Neuronal stem cell (in vitro differentiated cells): ENCODE measurements around the gene DOCK3.

Experiments used
- DNase-seq: peaks from one replicate; pipeline ENCODE4 v3.0.0-alpha.2; 2013; ENCODE audit warnings: low spot score
- H2AFZ ChIP-seq: one replicate; pipeline ENCODE4 v1.6.1; 2013; ENCODE audit warnings: mild to moderate bottlenecking, low read length, inconsistent platforms
- H2AK5ac ChIP-seq: 2 replicates; pipeline ENCODE4 v1.6.1; 2013; ENCODE audit warnings: low read depth, mild to moderate bottlenecking, inconsistent platforms, low read length, moderate library complexity, mixed read lengths
- H2BK120ac ChIP-seq: 2 replicates; pipeline ENCODE4 v1.6.1; 2013; ENCODE audit warnings: low read depth, mild to moderate bottlenecking, inconsistent platforms, low read length, moderate library complexity, mixed read lengths
- H2BK12ac ChIP-seq: one replicate; pipeline ENCODE4 v1.6.1; 2013; ENCODE audit warnings: low read length, inconsistent platforms
- H2BK15ac ChIP-seq: 2 replicates; pipeline ENCODE4 v1.6.1; 2013; ENCODE audit warnings: mild to moderate bottlenecking, low read length, inconsistent platforms, mixed read lengths
- H2BK5ac ChIP-seq: one replicate; pipeline ENCODE4 v1.6.1; 2013; ENCODE audit warnings: inconsistent platforms, mild to moderate bottlenecking, low read length, moderate library complexity
- H3K14ac ChIP-seq: one replicate; pipeline ENCODE4 v1.6.1; 2013; ENCODE audit warnings: low read length, inconsistent platforms
- H3K18ac ChIP-seq: 2 replicates; pipeline ENCODE4 v1.6.1; 2013; ENCODE audit warnings: low read length, inconsistent platforms
- H3K23ac ChIP-seq: 2 replicates; pipeline ENCODE4 v1.6.1; 2013; ENCODE audit warnings: low read depth, mild to moderate bottlenecking, mixed read lengths, low read length, inconsistent platforms; ENCODE audit not compliant: poor library complexity
- H3K27ac ChIP-seq: replicated peaks from 3 replicates; pipeline ENCODE4 v1.5.1; 2013; ENCODE audit warnings: low read length, inconsistent platforms
- H3K27me3 ChIP-seq, 3 experiments: 2 replicates each; pipeline ENCODE4 v1.6.1; 2013; ENCODE audit warnings: low read length in 3 of 3, mild to moderate bottlenecking in 2 of 3, inconsistent platforms in 1 of 3, low read depth in 1 of 3, mixed read lengths in 1 of 3, moderate library complexity in 1 of 3; ENCODE audit not compliant: control insufficient read depth in 3 of 3, insufficient read depth in 3 of 3
- H3K36me3 ChIP-seq, 2 donors: replicated peaks in 1 of 2; 2 replicates each; pipeline ENCODE4 v1.6.1; 2013; ENCODE audit warnings: low read length in 2 of 2; ENCODE audit not compliant: control insufficient read depth in 2 of 2, insufficient read depth in 2 of 2
- H3K4ac ChIP-seq: 2 replicates; pipeline ENCODE4 v1.6.1; 2013; ENCODE audit warnings: inconsistent platforms, mild to moderate bottlenecking, low read length, moderate library complexity
- H3K4me1 ChIP-seq, 2 donors: 1 replicate in 1 of 2; 2 replicates in 1 of 2; pipeline ENCODE4 v1.6.1; 2013; ENCODE audit warnings: low read length in 2 of 2, low read depth in 1 of 2; ENCODE audit not compliant: control insufficient read depth in 2 of 2, insufficient read depth in 1 of 2
- H3K4me2 ChIP-seq: one replicate; pipeline ENCODE4 v1.6.1; 2013; ENCODE audit warnings: mild to moderate bottlenecking, low read length, inconsistent platforms; ENCODE audit not compliant: insufficient read depth, poor library complexity, severe bottlenecking
- H3K4me3 ChIP-seq, 2 donors: 2 replicates each; pipeline ENCODE4 v1.5.1; 2013; ENCODE audit warnings: low read length in 2 of 2, mild to moderate bottlenecking in 2 of 2, inconsistent platforms in 1 of 2, moderate library complexity in 1 of 2
- H3K79me1 ChIP-seq: one replicate; pipeline ENCODE4 v1.6.1; 2013; ENCODE audit warnings: low read depth, mild to moderate bottlenecking, inconsistent platforms, low read length, moderate library complexity
- H3K9ac ChIP-seq: one replicate; pipeline ENCODE4 v1.6.1; 2013; ENCODE audit warnings: mild to moderate bottlenecking, low read depth, low read length, inconsistent platforms; ENCODE audit not compliant: poor library complexity
- H3K9me3 ChIP-seq, 2 donors: replicated peaks in 1 of 2; 2 replicates each; pipeline versions ENCODE3 to v1.6.1; 2013; ENCODE audit warnings: low read length in 2 of 2, mild to moderate bottlenecking in 2 of 2, inconsistent platforms in 1 of 2, low read depth in 1 of 2, mixed read lengths in 1 of 2, moderate library complexity in 1 of 2; ENCODE audit not compliant: control insufficient read depth in 2 of 2, insufficient read depth in 1 of 2
- H4K8ac ChIP-seq: one replicate; pipeline ENCODE4 v1.6.1; 2013; ENCODE audit warnings: low read depth, mild to moderate bottlenecking, inconsistent platforms, low read length, moderate library complexity
- H4K91ac ChIP-seq: one replicate; pipeline ENCODE4 v1.6.1; 2013; ENCODE audit warnings: low read length, low read depth, mild to moderate bottlenecking, inconsistent platforms; ENCODE audit not compliant: poor library complexity
- WGBS, 2 donors: extraction: QIAGEN DNeasy Blood & Tissue Kit; methylation state at CpG; one replicate each; pipeline ENCODE4 v1.1.7; 2013; ENCODE audit warnings: missing lambda C conversion rate in 2 of 2, mixed read lengths in 1 of 2; ENCODE audit not compliant: insufficient read length in 2 of 2, insufficient replicate concordance in 1 of 2; ENCODE audit errors: extremely low coverage in 2 of 2; 5-methylcytosine and 5-hydroxymethylcytosine counted together

DOCK3 gene

GRCh38 chr3:51400166-51400565 lies 725.4 kb downstream of the DOCK3 start:
- no peak overlapping the region for H2AFZ ChIP-seq

DNA sequence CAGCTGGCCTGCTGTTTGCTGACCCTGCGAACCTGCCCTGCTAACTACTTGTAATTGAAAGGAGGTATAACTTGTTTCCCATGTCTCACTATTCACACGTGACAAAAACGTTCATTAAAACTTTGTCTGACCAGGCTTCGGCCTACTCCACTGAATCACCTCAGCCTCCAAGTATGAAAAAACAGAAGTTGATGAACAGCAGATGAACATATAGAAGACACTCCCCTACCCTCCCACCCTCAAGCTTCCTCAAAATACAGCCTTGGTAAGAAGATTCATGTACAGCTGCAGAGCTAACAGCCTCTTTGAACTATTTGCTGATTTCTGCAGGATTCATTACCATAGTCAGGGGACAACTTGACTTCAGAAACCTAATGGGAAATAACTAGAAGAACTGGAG lies 727.0 kb downstream of the DOCK3 start:
- H2BK12ac ChIP-seq = no peak overlapping the region
- no peaks in the 10 kb centered on the region for H3K4me1 ChIP-seq
- no peak overlapping the region for H3K14ac ChIP-seq
- no peak overlapping the region for H4K8ac ChIP-seq
- H2AK5ac ChIP-seq = no peak overlapping the region
- no peaks in the 10 kb centered on the region for H3K9me3 ChIP-seq
- no peak overlapping the region for H3K4me2 ChIP-seq
- no peak overlapping the region for H2BK5ac ChIP-seq
- no peak overlapping the region for H3K27ac ChIP-seq
- no peak overlapping the region for H2BK120ac ChIP-seq
- H3K4ac ChIP-seq = no peak overlapping the region
- DNase-seq = no peak
- no peak overlapping the region for H4K91ac ChIP-seq
- no peaks in the 10 kb centered on the region for H3K27me3 ChIP-seq
- H3K36me3 ChIP-seq = peaks cover 27 to 82% of the 10 kb centered on the region in 2 donors
- H3K23ac ChIP-seq = no peak overlapping the region
- no peak overlapping the region for H3K9ac ChIP-seq
- H3K79me1 ChIP-seq = no peaks in the 10 kb centered on the region
- no peak overlapping the region for H3K18ac ChIP-seq
- no peak overlapping the region for H2AFZ ChIP-seq
- WGBS, 2 donors = no CpG with 5 or more reads among the region's 4 CpGs
- no peak overlapping the region for H3K4me3 ChIP-seq
- no peak overlapping the region for H2BK15ac ChIP-seq

More at GRCh38 chr3:51400166-51400565, 725.4 kb downstream of the DOCK3 start:
- no CpG with 5 or more reads among the region's 4 CpGs for WGBS, 2 donors
- Histone ChIP-seq H3K27ac (no peak overlapping the region), H2AK5ac (no peak overlapping the region), H2BK15ac (no peak overlapping the region), H3K79me1 (no peaks in the 10 kb centered on the region), H3K18ac (no peak overlapping the region), H3K4ac (no peak overlapping the region), H3K9ac (no peak overlapping the region), H2BK120ac (no peak overlapping the region), H3K4me2 (no peak overlapping the region), H2BK12ac (no peak overlapping the region), H3K27me3 (no peaks in the 10 kb centered on the region), H3K36me3 (peaks cover 39 to 89% of the 10 kb centered on the region in 2 donors), H4K8ac (no peak overlapping the region), H3K9me3 (no peaks in the 10 kb centered on the region), H3K23ac (no peak overlapping the region), H4K91ac (no peak overlapping the region), H3K14ac (no peak overlapping the region), H3K4me1 (no peaks in the 10 kb centered on the region), H3K4me3 (no peak overlapping the region), H2BK5ac (no peak overlapping the region)
- no peak for DNase-seq

- H3K9me3 ChIP-seq = no peaks in the 10 kb centered on the region
- no peak overlapping the region for H3K23ac ChIP-seq
- H2AFZ ChIP-seq = no peak overlapping the region
- H3K79me1 ChIP-seq = no peaks in the 10 kb centered on the region
- no peaks in the 10 kb centered on the region for H3K4me1 ChIP-seq
- no peak overlapping the region for H2BK12ac ChIP-seq
- no peaks in the 10 kb centered on the region for H3K27me3 ChIP-seq
- H2BK5ac ChIP-seq = no peak overlapping the region
- H2BK120ac ChIP-seq = no peak overlapping the region
- H4K91ac ChIP-seq = no peak overlapping the region
- no peak overlapping the region for H3K4me2 ChIP-seq
- no peak overlapping the region for H2BK15ac ChIP-seq
- no peak overlapping the region for H4K8ac ChIP-seq
- DNase-seq = no peak
- H3K18ac ChIP-seq = no peak overlapping the region
- H2AK5ac ChIP-seq = no peak overlapping the region
- H3K9ac ChIP-seq = no peak overlapping the region
- H3K4me3 ChIP-seq = no peak overlapping the region
- no peak overlapping the region for H3K27ac ChIP-seq
- peaks cover 20 to 77% of the 10 kb centered on the region in 2 donors for H3K36me3 ChIP-seq
- no peak overlapping the region for H3K14ac ChIP-seq
- no peak overlapping the region for H3K4ac ChIP-seq
These were observed 728.9 kb downstream of the DOCK3 start for GRCh38 chr3:51403675-51404074.

DNA sequence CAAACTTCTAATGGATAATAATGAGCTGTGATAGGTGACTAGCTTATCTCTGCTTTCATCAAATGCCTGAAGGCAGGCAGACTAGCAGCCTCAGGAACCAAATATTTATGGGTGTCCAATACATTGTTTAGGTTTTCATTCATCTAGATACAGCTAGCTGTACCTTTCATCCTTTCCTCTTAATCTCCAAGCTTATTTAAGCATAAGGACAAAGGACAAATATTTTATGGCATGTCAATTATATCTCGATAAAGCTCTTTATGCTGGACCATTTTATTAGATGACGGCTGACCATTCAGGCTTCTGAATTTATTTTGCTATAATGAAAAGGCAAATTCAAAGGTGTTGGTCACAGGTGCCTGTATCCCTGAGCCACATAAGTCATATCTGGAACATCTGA lies 733.3 kb downstream of the DOCK3 start:
- no peak for DNase-seq
- no peak overlapping the region for H3K18ac ChIP-seq
- no peak overlapping the region for H2BK120ac ChIP-seq
- no peak overlapping the region for H3K4me2 ChIP-seq
- no peak overlapping the region for H3K23ac ChIP-seq
- no peaks in the 10 kb centered on the region for H3K27me3 ChIP-seq
- no peak overlapping the region for H2BK15ac ChIP-seq
- H3K36me3 ChIP-seq = peaks cover 13 to 82% of the 10 kb centered on the region in 2 donors
- H4K91ac ChIP-seq = no peak overlapping the region
- H3K4ac ChIP-seq = no peak overlapping the region
- H3K4me3 ChIP-seq = no peak overlapping the region
- no peak overlapping the region for H3K14ac ChIP-seq
- H3K9ac ChIP-seq = no peak overlapping the region
- H3K9me3 ChIP-seq = no peaks in the 10 kb centered on the region
- no peaks in the 10 kb centered on the region for H3K79me1 ChIP-seq
- no peak overlapping the region for H2AFZ ChIP-seq
- H3K4me1 ChIP-seq = no peaks in the 10 kb centered on the region
- no peak overlapping the region for H4K8ac ChIP-seq
- H2BK5ac ChIP-seq = no peak overlapping the region
- H3K27ac ChIP-seq = no peak overlapping the region
- no CpG with 5 or more reads among the region's 2 CpGs for WGBS, 2 donors
- no peak overlapping the region for H2BK12ac ChIP-seq
- H2AK5ac ChIP-seq = no peak overlapping the region
